Upper lobe of right lung (tissue), 1 donor: ENCODE measurements around the gene BPIFA3. TPM values are rescaled to one million over a fixed set of nuclear protein-coding genes. Genes with fewer than 3 reads are reported as not detected.
A peak's percentile ranks its signal among the peaks of the same experiment; 100 is the strongest.

Experiments
- ATAC-seq: fragments of 200-7000 bp; cut with Tn5 transposase; one replicate; pipeline ENCODE4 v1.9.1; 2020; ENCODE audit warnings: mild to moderate bottlenecking, moderate library complexity
- DNase-seq: peaks from one replicate; pipeline ENCODE4 v3.0.0-alpha.2; 2020
- H3K27ac ChIP-seq: fragments of 200-600 bp; one replicate; pipeline ENCODE4 v1.8.0; 2022
- H3K27me3 ChIP-seq: fragments of 200-600 bp; one replicate; pipeline ENCODE4 v1.8.0; 2022; ENCODE audit warnings: mild to moderate bottlenecking
- H3K36me3 ChIP-seq: fragments of 200-600 bp; one replicate; pipeline ENCODE4 v1.8.0; 2022
- H3K4me1 ChIP-seq: fragments of 200-600 bp; one replicate; pipeline ENCODE4 v1.8.0; 2022
- H3K4me3 ChIP-seq: fragments of 200-600 bp; one replicate; pipeline ENCODE4 v1.8.0; 2022; ENCODE audit warnings: mild to moderate bottlenecking
- H3K9me3 ChIP-seq: fragments of 200-600 bp; one replicate; pipeline ENCODE4 v1.8.0; 2022
- intact Hi-C: fragments of 100-400 bp; cut with DNase I; formaldehyde crosslinking; loops from one replicate; pipeline ENCODE4 v1.11.0; 2022
- total RNA-seq: library from RNA; stranded (reverse); fragmentation: NEBNext Ultra II Directional; extraction: Animal tissue kit (Norgen Biotek cat#: 25700); gene quantifications from one replicate; pipeline ENCODE4 v1.2.1, GENCODE V29; 2021
- TF ChIP-seq, protein P1 (sequence below): fragments of 200-600 bp; IDR thresholded peaks from one replicate; pipeline ENCODE4 v1.8.0; 2022; ENCODE audit warnings: antibody characterized with exemption
- donor health status: DM: no; HTN: yes; CAD: no; lungs with severe emphysema.

Gene BPIFA3
- total RNA-seq, 1 donor from 2014 or later = not detected

DNA sequence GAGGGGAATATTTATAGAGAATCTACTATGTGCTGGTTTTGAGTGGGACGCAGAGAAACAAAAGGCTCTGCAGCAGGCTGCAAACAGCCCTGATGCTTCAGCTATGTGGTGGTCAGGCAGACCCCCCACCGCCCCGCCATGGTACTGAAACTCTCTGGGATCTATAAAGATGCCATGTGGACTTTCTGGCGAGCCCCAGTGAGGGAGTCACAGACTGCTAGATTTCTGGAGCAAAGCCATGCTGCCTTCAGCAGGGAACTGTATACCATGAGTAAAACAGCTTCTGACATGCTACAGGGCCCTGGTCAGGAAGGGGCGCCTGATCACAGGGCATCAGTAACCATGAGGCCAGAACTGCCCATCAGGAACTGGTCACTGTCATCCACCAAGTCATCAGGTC, 46.6 kb downstream of the BPIFA3 start:
- no peaks in the 10 kb centered on the region for H3K36me3 ChIP-seq
- H3K4me3 ChIP-seq = no peak overlapping the region
- H3K27ac ChIP-seq = no peak overlapping the region
- DNase-seq (no peak), ATAC-seq (no peak)
- intact Hi-C loops = no loop called here
- TF ChIP-seq, protein P1, sequence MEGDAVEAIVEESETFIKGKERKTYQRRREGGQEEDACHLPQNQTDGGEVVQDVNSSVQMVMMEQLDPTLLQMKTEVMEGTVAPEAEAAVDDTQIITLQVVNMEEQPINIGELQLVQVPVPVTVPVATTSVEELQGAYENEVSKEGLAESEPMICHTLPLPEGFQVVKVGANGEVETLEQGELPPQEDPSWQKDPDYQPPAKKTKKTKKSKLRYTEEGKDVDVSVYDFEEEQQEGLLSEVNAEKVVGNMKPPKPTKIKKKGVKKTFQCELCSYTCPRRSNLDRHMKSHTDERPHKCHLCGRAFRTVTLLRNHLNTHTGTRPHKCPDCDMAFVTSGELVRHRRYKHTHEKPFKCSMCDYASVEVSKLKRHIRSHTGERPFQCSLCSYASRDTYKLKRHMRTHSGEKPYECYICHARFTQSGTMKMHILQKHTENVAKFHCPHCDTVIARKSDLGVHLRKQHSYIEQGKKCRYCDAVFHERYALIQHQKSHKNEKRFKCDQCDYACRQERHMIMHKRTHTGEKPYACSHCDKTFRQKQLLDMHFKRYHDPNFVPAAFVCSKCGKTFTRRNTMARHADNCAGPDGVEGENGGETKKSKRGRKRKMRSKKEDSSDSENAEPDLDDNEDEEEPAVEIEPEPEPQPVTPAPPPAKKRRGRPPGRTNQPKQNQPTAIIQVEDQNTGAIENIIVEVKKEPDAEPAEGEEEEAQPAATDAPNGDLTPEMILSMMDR = no peak
- peaks cover 3% of the 10 kb centered on the region for H3K27me3 ChIP-seq
- H3K9me3 ChIP-seq = no peaks in the 10 kb centered on the region
- H3K4me1 ChIP-seq = no peaks in the 10 kb centered on the region

DNA sequence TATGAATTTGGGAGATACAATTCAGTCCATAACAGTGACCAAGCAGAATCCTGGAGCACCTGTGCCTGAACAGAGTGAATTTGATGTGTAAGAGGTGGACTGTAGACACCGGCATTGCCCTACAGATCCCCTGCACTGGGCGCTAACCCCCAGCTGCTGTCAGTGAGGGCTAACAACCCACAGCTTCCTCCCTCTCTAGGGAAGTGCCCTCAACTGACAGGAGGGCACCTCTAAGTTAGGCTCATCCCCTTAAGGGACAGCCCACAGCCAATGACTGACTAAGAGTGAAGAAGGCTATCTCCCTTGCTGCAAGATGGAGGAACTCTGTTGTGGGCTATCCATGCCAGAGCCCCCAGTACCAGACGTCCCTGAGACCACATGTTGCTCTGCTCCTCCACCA, 50.5 kb downstream of the BPIFA3 start:
- TF ChIP-seq, protein P1 = no peak
- DNase-seq (no peak), ATAC-seq (peak; percentile 69)
- Histone ChIP-seq H3K36me3 (no peaks in the 10 kb centered on the region), H3K9me3 (no peaks in the 10 kb centered on the region), H3K27me3 (peaks cover 3% of the 10 kb centered on the region), H3K27ac (no peak overlapping the region), H3K4me1 (no peaks in the 10 kb centered on the region), H3K4me3 (no peak overlapping the region)
- intact Hi-C loops = no loop called here

- Histone ChIP-seq H3K4me1 (no peaks in the 10 kb centered on the region), H3K27me3 (peaks cover 5% of the 10 kb centered on the region), H3K9me3 (no peaks in the 10 kb centered on the region), H3K36me3 (no peaks in the 10 kb centered on the region), H3K4me3 (no peak overlapping the region), H3K27ac (no peak overlapping the region)
- TF ChIP-seq, protein P1 = no peak
- DNase-seq = no peak
- no peak for ATAC-seq
- intact Hi-C loops = no loop called here
Observed at GRCh38 chr20:33272155-33272873, 55.2 kb downstream of the BPIFA3 start.

DNA sequence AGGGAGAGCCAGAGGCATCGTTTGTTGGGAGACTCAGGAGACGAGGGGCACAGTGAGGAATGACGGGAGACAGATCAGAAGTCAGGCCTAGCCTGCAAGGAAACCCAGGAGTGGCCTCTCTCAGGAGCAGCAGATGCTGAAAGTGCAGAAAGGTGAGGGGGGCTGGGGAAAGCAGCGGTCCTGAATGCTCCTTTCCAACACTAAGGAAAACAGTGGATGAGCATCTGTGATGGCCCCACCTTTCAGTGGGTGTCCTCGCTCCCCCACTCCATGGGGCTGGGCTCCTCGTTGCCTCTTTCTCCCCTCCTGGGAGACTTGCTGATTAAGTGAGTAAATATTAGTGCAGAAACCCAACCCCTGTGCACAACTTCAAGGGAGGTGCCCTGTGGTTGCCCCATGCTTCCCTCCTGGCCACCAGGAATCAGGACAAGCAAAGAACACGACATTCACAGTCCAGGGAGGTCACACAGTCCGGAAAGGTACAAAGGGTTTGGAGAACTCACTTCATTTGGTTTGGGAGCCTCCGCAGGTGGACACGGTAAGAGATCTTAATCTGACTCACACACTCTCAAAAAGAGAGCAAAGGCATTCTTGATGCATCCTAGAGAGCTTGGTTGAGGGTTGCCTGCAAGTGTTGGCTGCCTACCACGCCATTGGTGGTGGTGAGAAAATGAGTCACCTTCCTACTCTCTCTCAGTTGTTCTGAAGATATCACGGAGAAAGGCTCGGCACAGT, 56.1 kb downstream of the BPIFA3 start:
- Histone ChIP-seq H3K4me1 (no peaks in the 10 kb centered on the region), H3K9me3 (no peaks in the 10 kb centered on the region), H3K36me3 (no peaks in the 10 kb centered on the region), H3K27me3 (peaks cover 5% of the 10 kb centered on the region), H3K27ac (no peak overlapping the region), H3K4me3 (no peak overlapping the region)
- TF ChIP-seq, protein P1 = no peak
- no peak for ATAC-seq
- no peak for DNase-seq
- intact Hi-C loops = no loop called here

DNA sequence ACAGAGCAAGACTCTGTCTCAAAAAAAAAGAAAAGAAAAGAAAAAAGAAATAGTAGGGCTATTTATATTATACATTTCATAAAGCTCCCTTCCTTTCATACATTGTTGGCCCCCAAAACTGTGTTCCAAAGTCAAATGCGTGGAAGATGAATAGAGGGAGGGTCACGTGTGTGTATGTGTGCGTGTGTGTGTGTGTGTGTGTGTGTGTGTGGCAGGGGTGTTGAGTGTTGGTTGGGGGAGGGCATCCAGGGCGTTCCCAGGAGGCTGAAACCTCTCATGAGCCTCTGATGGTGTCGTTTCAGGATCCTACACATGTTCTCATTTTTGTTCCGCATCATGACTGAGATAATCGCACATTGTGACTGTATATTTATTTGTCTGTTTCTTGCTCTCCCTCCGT, 58.1 kb downstream of the BPIFA3 start:
- Histone ChIP-seq H3K36me3 (no peaks in the 10 kb centered on the region), H3K27ac (no peak overlapping the region), H3K4me3 (no peak overlapping the region), H3K27me3 (peaks cover 5% of the 10 kb centered on the region), H3K9me3 (no peaks in the 10 kb centered on the region), H3K4me1 (no peaks in the 10 kb centered on the region)
- intact Hi-C loops = no loop called here
- TF ChIP-seq, protein P1 = no peak
- ATAC-seq (no peak), DNase-seq (no peak)
